Measurements from ENCODE around the gene HLCS.
A peak's percentile ranks its signal among the peaks of the same experiment; 100 is the strongest.

GRCh38 chr21:36727866-36728265 is 238.6 kb downstream of the HLCS start:
- TF ChIP-seq CTCF (optimal IDR thresholded peaks at IDR 0.05 in 1 of 3, IDR thresholded peaks at IDR 0.05 in 1 of 3, conservative IDR thresholded peaks at IDR 0.05 in 1 of 3; ENCODE audit: extremely low read depth in 1 of 3, insufficient read depth in 2 of 3, low read length in 3 of 3) (peak in 1 of 3 experiments; percentile 10), EZH2 (IDR thresholded peaks at IDR 0.05; ENCODE audit: low read length) (no peak)
